Kidney (tissue), 14 donors: Measurements from ENCODE around the gene AKR1C3. TPM values are rescaled to one million over a fixed set of nuclear protein-coding genes. Genes with fewer than 3 reads are reported as not detected.
"Not testable (repeated sequence)": the region's sequence is repeated elsewhere in the genome, so short reads cannot be mapped to it uniquely, and the experiment has no call there.

Experiments used
- DNase-seq, 5 donors: peaks; one replicate each; pipeline ENCODE4 v3.0.0-alpha.2; 2013 to 2020
- FAIRE-seq: peaks from 2 replicates; lab custom pipeline; 2012; peaks lifted over from hg19 to GRCh38; lab: Jason Lieb, UNC
- H3K27ac ChIP-seq, 2 donors: one replicate each; pipeline ENCODE4 v1.7.0; 2013; ENCODE audit warnings: low read depth in 2 of 2, low read length in 2 of 2, inconsistent platforms in 1 of 2
- H3K27me3 ChIP-seq: one replicate; pipeline ENCODE4 v1.7.1; 2013; ENCODE audit warnings: low read length, inconsistent platforms; ENCODE audit not compliant: control insufficient read depth, insufficient read depth
- H3K36me3 ChIP-seq, 3 donors: one replicate each; pipeline versions ENCODE4 v1.7.0 to v1.7.1; 2013; ENCODE audit warnings: low read length in 3 of 3, control low read depth in 1 of 3, inconsistent platforms in 1 of 3; ENCODE audit not compliant: insufficient read depth in 3 of 3, control insufficient read depth in 2 of 3
- H3K4me1 ChIP-seq, 3 donors: one replicate each; pipeline versions ENCODE4 v1.7.0 to v1.7.1; 2013; ENCODE audit warnings: low read length in 3 of 3, inconsistent platforms in 1 of 3, low read depth in 1 of 3; ENCODE audit not compliant: control insufficient read depth in 2 of 3, insufficient read depth in 2 of 3
- H3K4me3 ChIP-seq, 3 donors: one replicate each; pipeline versions ENCODE4 v1.7.0 to v1.8.1; 2013; ENCODE audit warnings: low read length in 3 of 3, control low read depth in 1 of 3, inconsistent platforms in 1 of 3
- H3K9ac ChIP-seq, 3 donors: one replicate each; pipeline versions ENCODE4 v1.7.0 to v1.7.1; 2013; ENCODE audit warnings: low read length in 3 of 3, control low read depth in 1 of 3, inconsistent platforms in 1 of 3
- H3K9me3 ChIP-seq, 3 donors: one replicate each; pipeline versions ENCODE4 v1.7.0 to v1.7.1; 2013; ENCODE audit warnings: low read length in 3 of 3, control low read depth in 1 of 3, inconsistent platforms in 1 of 3; ENCODE audit not compliant: control insufficient read depth in 2 of 3, insufficient read depth in 1 of 3
- intact Hi-C: fragments of 100-400 bp; cut with DNase I; formaldehyde crosslinking; loops from one replicate; pipeline ENCODE4 v1.11.1; 2022
- polyA plus RNA-seq: library from polyadenylated mRNA; stranded (reverse); fragments of 350-450 nt; fragmentation: Illumina TruSeq; extraction: RNeasy Lipid Tissue Mini Kit (QIAGEN cat#74804); gene quantifications from one replicate; pipeline ENCODE4 v1.2.3, GENCODE V29; 2014; ENCODE audit warnings: low read depth, low replicate concordance; ENCODE audit not compliant: insufficient read depth
- total RNA-seq: library from RNA; stranded (reverse); fragmentation: NEBNext Ultra II Directional; extraction: Animal tissue kit (Norgen Biotek cat#: 25700); gene quantifications from one replicate; pipeline ENCODE4 v1.2.1, GENCODE V29; 2021
- TF ChIP-seq, protein P1 (sequence below): IDR thresholded peaks from 3 replicates; pipeline ENCODE4 v1.5.1; 2012; ENCODE audit warnings: mild to moderate bottlenecking, moderate library complexity, borderline replicate concordance; ENCODE audit not compliant: insufficient read depth; ENCODE audit errors: extremely low read depth
- donor health status: control.
- donor health status: control.
- donor health status: control.
- donor health status: control.
- donor health status: control.
- donor health status: DM: yes; HTN: yes; CAD: no.
- donor health status: Normal renal cell carcinoma (clear cell type).

AKR1C3 gene
- total and polyA plus RNA-seq, 2 donors from 2014 or later = 61.8 to 187 TPM

DNA sequence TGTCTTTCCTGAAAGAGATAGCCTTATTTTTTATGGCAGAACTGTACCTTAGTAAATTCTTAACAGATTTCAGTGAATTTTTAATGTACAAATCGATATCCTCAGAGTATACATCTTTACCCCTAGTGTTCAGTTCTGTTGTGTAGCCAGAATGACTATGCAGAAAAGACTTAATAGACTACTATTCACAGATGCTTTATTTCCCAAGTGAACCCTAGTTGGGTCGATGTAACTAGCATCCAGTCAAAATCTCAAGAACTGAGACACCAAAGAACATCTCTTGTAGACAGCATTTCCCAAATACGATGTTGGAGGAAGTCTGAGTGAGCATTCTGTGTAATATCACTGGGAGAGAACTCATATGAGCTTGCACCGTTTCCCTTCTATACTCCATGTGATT, 1.5 kb downstream of the AKR1C3 start:
- Histone ChIP-seq H3K9ac (no peak overlapping the region), H3K4me1 (no peaks in the 10 kb centered on the region), H3K4me3 (peak overlapping the region; percentile 27 to 87 (median 83)), H3K36me3 (peaks cover 0 to 17% (median 9%) of the 10 kb centered on the region in 3 donors), H3K27me3 (no peaks in the 10 kb centered on the region), H3K9me3 (no peaks in the 10 kb centered on the region), H3K27ac (no peak overlapping the region)
- intact Hi-C loops = no loop called here
- TF ChIP-seq, protein P1, sequence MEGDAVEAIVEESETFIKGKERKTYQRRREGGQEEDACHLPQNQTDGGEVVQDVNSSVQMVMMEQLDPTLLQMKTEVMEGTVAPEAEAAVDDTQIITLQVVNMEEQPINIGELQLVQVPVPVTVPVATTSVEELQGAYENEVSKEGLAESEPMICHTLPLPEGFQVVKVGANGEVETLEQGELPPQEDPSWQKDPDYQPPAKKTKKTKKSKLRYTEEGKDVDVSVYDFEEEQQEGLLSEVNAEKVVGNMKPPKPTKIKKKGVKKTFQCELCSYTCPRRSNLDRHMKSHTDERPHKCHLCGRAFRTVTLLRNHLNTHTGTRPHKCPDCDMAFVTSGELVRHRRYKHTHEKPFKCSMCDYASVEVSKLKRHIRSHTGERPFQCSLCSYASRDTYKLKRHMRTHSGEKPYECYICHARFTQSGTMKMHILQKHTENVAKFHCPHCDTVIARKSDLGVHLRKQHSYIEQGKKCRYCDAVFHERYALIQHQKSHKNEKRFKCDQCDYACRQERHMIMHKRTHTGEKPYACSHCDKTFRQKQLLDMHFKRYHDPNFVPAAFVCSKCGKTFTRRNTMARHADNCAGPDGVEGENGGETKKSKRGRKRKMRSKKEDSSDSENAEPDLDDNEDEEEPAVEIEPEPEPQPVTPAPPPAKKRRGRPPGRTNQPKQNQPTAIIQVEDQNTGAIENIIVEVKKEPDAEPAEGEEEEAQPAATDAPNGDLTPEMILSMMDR = no peak
- FAIRE-seq (no peak), DNase-seq (no peak)

GRCh38 chr10:5096108-5096507, 1.9 kb downstream of the AKR1C3 start:
- Histone ChIP-seq H3K36me3 (peaks cover 0 to 17% (median 9%) of the 10 kb centered on the region in 3 donors), H3K4me1 (no peaks in the 10 kb centered on the region), H3K9me3 (no peaks in the 10 kb centered on the region), H3K27ac (no peak overlapping the region), H3K4me3 (peak overlapping the region; percentile 27 to 87 (median 83)), H3K27me3 (no peaks in the 10 kb centered on the region), H3K9ac (no peak overlapping the region)
- TF ChIP-seq, protein P1 = no peak
- intact Hi-C loops = no loop called here
- FAIRE-seq = no peak
- DNase-seq = no peak

GRCh38 chr10:5102479-5102878, 8.3 kb downstream of the AKR1C3 start:
- not testable (repeated sequence) for H3K9ac ChIP-seq, H3K9me3 ChIP-seq, FAIRE-seq, H3K4me1 ChIP-seq, H3K27ac ChIP-seq, DNase-seq, H3K4me3 ChIP-seq, H3K27me3 ChIP-seq
- intact Hi-C loops = loop anchor here (10.0 kb wide), 1 partner anchor 258 kb away; no protein-coding TSS in a partner anchor
- peaks cover 0 to 30% (median 17%) of the 10 kb centered on the region in 3 donors for H3K36me3 ChIP-seq

DNA sequence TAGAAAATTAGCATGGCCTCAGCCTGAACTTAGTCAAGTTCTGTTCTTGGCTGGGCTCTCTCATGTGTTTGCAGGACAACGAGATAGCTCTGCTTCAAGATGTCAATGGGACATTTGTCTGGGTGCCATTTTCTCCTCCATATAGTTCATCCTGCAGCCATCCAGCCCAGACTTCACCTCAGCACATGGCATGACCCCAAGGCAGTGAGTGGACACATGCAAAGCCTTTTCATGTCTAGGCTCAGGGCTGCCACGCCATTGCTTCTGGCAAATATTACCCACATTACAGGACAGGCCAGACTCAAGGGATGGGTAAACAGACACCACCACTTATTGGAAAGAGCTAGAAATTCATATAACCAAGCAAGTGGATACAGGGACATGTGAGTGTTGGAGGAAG, 9.3 kb downstream of the AKR1C3 start:
- no peak for FAIRE-seq

More for the DNA sequence above, 9.3 kb downstream of the AKR1C3 start:
- Histone ChIP-seq H3K9ac (no peak overlapping the region), H3K4me3 (no peak overlapping the region), H3K27me3 (no peaks in the 10 kb centered on the region), H3K27ac (no peak overlapping the region), H3K9me3 (no peaks in the 10 kb centered on the region), H3K4me1 (no peaks in the 10 kb centered on the region), H3K36me3 (peaks cover 0 to 26% (median 14%) of the 10 kb centered on the region in 3 donors)
- TF ChIP-seq, protein P1 = no peak
- intact Hi-C loops = loop anchor here (10.0 kb wide), 1 partner anchor 259 kb away; no protein-coding TSS in a partner anchor
- DNase-seq = no peak
